DOHH2 (cell line): ENCODE data around the gene DYNC1I2.

Experiments used
- H3F3A ChIP-seq: fragments of 200-600 bp; sonication (generic), shearing (Covaris generic); 2 replicates; pipeline ENCODE4 v1.6.0; 2016; ENCODE audit warnings: antibody characterized with exemption, mild to moderate bottlenecking; ENCODE audit not compliant: control insufficient read depth, insufficient read depth
- H3K27ac ChIP-seq: fragments of 200-600 bp; sonication (generic); 2 replicates; pipeline ENCODE4 v1.5.1; 2014; ENCODE audit warnings: low read depth, mild to moderate bottlenecking, low read length, moderate library complexity
- H3K27me3 ChIP-seq: fragments of 200-600 bp; sonication (generic); 2 replicates; pipeline ENCODE4 v1.6.1; 2014; ENCODE audit warnings: mild to moderate bottlenecking, low read length, mixed read lengths; ENCODE audit not compliant: control insufficient read depth
- H3K36me3 ChIP-seq: fragments of 200-600 bp; sonication (generic); 2 replicates; pipeline ENCODE4 v1.6.1; 2014; ENCODE audit warnings: mild to moderate bottlenecking, low read length, moderate library complexity, mixed read lengths; ENCODE audit not compliant: control insufficient read depth
- H3K4me1 ChIP-seq: fragments of 200-600 bp; sonication (generic); 2 replicates; pipeline ENCODE4 v1.6.1; 2014; ENCODE audit warnings: mild to moderate bottlenecking, low read length, mixed read lengths; ENCODE audit not compliant: control insufficient read depth
- H3K4me2 ChIP-seq: fragments of 200-600 bp; sonication (generic); 2 replicates; pipeline ENCODE4 v1.6.0; 2014; ENCODE audit warnings: mild to moderate bottlenecking, low read length, moderate library complexity
- H3K4me3 ChIP-seq: fragments of 200-600 bp; sonication (generic); 2 replicates; pipeline ENCODE4 v1.5.1; 2014; ENCODE audit warnings: mild to moderate bottlenecking, low read length, mixed read lengths
- H3K79me2 ChIP-seq: fragments of 200-600 bp; sonication (generic); 2 replicates; pipeline ENCODE4 v1.6.1; 2014; ENCODE audit warnings: mild to moderate bottlenecking, low read length, mixed read lengths; ENCODE audit not compliant: control insufficient read depth
- H3K9me2 ChIP-seq: fragments of 200-600 bp; sonication (generic); replicated peaks from 2 replicates; pipeline ENCODE4 v1.6.1; 2014; ENCODE audit warnings: mild to moderate bottlenecking, low read length, mixed read lengths; ENCODE audit not compliant: control insufficient read depth
- H3K9me3 ChIP-seq: fragments of 200-600 bp; sonication (generic); 2 replicates; pipeline ENCODE4 v1.6.1; 2014; ENCODE audit warnings: antibody characterized with exemption, low read length, mixed read lengths; ENCODE audit not compliant: control insufficient read depth, insufficient read depth
- H4K20me1 ChIP-seq: fragments of 200-600 bp; sonication (generic); 2 replicates; pipeline ENCODE4 v1.6.0; 2014; ENCODE audit warnings: low read depth, mild to moderate bottlenecking, antibody characterized with exemption, low read length, moderate library complexity; ENCODE audit not compliant: control insufficient read depth, insufficient read depth
- EZH2phosphoT487 ChIP-seq: fragments of 200-600 bp; sonication (generic); IDR thresholded peaks from 2 replicates; pipeline ENCODE4 v1.6.1; 2017; ENCODE audit warnings: borderline replicate concordance, mild to moderate bottlenecking, antibody characterized with exemption, low read length, moderate library complexity, mixed read lengths
- TF ChIP-seq, protein P1 (sequence below): fragments of 200-600 bp; sonication (generic); IDR thresholded peaks from one replicate; pipeline ENCODE4 v1.5.1; 2014; ENCODE audit warnings: antibody characterized with exemption, mild to moderate bottlenecking, low read depth, low read length; ENCODE audit not compliant: poor library complexity, severe bottlenecking

Gene DYNC1I2

GRCh38 chr2:171675810-171676345 lies 11.4 kb upstream of the DYNC1I2 start:
- Histone ChIP-seq H3K79me2 (no peaks in the 10 kb centered on the region), H3K4me1 (no peaks in the 10 kb centered on the region), H3F3A (no peaks in the 10 kb centered on the region), H3K27ac (no peak overlapping the region), H3K4me3 (no peak overlapping the region), H3K27me3 (peaks cover 19% of the 10 kb centered on the region), H3K36me3 (no peaks in the 10 kb centered on the region), H4K20me1 (no peaks in the 10 kb centered on the region), H3K9me2 (no peaks in the 10 kb centered on the region), H3K4me2 (no peak overlapping the region), H3K9me3 (no peaks in the 10 kb centered on the region)
- TF ChIP-seq, protein P1, sequence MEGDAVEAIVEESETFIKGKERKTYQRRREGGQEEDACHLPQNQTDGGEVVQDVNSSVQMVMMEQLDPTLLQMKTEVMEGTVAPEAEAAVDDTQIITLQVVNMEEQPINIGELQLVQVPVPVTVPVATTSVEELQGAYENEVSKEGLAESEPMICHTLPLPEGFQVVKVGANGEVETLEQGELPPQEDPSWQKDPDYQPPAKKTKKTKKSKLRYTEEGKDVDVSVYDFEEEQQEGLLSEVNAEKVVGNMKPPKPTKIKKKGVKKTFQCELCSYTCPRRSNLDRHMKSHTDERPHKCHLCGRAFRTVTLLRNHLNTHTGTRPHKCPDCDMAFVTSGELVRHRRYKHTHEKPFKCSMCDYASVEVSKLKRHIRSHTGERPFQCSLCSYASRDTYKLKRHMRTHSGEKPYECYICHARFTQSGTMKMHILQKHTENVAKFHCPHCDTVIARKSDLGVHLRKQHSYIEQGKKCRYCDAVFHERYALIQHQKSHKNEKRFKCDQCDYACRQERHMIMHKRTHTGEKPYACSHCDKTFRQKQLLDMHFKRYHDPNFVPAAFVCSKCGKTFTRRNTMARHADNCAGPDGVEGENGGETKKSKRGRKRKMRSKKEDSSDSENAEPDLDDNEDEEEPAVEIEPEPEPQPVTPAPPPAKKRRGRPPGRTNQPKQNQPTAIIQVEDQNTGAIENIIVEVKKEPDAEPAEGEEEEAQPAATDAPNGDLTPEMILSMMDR: no peak
- no peak for TF ChIP-seq EZH2phosphoT487

DNA sequence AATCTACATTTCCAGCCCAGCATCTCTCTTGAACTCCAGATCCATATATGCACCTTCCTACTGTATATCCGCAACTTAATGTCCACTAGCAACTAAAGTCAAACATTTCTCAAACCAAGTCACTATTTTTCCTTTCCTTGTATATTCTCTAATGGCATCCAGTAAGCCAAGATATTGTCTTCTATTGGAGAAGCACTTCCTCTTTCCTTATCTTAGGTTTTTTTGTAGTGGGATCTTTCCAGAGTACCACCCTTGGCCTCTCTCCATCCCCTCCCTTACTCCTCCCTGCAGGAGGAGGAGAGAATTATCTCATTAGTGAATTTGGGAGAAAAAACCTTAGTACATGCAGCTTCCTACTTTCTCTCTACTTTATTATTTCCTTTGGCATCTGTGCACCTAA lies 8.7 kb upstream of the DYNC1I2 start:
- Histone ChIP-seq H3F3A (no peaks in the 10 kb centered on the region), H3K9me3 (no peaks in the 10 kb centered on the region), H3K9me2 (no peaks in the 10 kb centered on the region), H3K36me3 (no peaks in the 10 kb centered on the region), H3K27ac (no peak overlapping the region), H4K20me1 (no peaks in the 10 kb centered on the region), H3K79me2 (no peaks in the 10 kb centered on the region), H3K4me1 (no peaks in the 10 kb centered on the region), H3K27me3 (peaks cover 16% of the 10 kb centered on the region), H3K4me3 (no peak overlapping the region), H3K4me2 (no peak overlapping the region)
- TF ChIP-seq EZH2phosphoT487: no peak
- TF ChIP-seq, protein P1: no peak

DNA sequence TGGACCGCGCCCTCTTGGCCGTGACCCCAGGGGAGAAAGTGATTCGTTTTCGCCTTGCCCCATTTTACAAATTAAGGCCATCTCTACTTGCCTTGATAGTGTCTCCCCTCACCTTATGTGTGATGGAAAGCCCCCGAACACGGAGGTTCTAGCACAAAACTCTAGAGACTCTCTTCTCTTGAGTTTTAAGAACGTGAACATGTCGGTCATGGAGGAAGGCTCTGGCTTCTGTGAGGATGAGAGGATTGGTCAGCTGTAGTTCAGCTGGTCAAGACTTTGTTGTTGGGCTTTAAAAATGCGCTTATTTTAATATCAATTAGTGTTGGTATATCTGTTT lies 828 bp downstream of the DYNC1I2 start:
- peaks cover 31% of the 10 kb centered on the region for H3K79me2 ChIP-seq
- no peaks in the 10 kb centered on the region for H3F3A ChIP-seq
- H3K27ac ChIP-seq: no peak overlapping the region
- TF ChIP-seq, protein P1: no peak
- no peak for TF ChIP-seq EZH2phosphoT487
- no peaks in the 10 kb centered on the region for H3K9me2 ChIP-seq
- H3K27me3 ChIP-seq: peaks cover 5% of the 10 kb centered on the region
- peaks cover 28% of the 10 kb centered on the region for H3K36me3 ChIP-seq
- peak overlapping the region; percentile 93 for H3K4me3 ChIP-seq
- H3K9me3 ChIP-seq: no peaks in the 10 kb centered on the region
- H3K4me2 ChIP-seq: peak overlapping the region; percentile 79
- H4K20me1 ChIP-seq: no peaks in the 10 kb centered on the region
- peaks cover 13% of the 10 kb centered on the region for H3K4me1 ChIP-seq
